A549 treated with dexamethasone at 1 μM for 4 hours (cell line): Measurements from ENCODE around the gene ZDHHC11B. TPM values are rescaled to one million over a fixed set of nuclear protein-coding genes. Genes with fewer than 3 reads are reported as not detected.

Experiments
- total RNA-seq: library from RNA; stranded (reverse); fragments of 200-300 nt; extraction: Qiagen RNA extraction; gene quantifications from 5 replicates; pipeline ENCODE4 v1.2.3, GENCODE V29; 2022

ZDHHC11B gene, protein sequence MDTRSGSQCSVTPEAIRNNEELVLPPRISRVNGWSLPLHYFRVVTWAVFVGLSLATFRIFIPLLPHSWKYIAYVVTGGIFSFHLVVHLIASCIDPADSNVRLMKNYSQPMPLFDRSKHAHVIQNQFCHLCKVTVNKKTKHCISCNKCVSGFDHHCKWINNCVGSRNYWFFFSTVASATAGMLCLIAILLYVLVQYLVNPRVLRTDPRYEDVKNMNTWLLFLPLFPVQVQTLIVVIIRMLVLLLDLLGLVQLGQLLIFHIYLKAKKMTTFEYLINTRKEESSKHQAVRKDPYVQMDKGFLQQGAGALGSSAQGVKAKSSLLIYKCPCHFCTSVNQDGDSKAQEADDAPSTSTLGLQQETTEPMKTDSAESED
- 0.87 to 1.4 TPM (median 1.3 TPM) in 5 replicates for total RNA-seq

DNA sequence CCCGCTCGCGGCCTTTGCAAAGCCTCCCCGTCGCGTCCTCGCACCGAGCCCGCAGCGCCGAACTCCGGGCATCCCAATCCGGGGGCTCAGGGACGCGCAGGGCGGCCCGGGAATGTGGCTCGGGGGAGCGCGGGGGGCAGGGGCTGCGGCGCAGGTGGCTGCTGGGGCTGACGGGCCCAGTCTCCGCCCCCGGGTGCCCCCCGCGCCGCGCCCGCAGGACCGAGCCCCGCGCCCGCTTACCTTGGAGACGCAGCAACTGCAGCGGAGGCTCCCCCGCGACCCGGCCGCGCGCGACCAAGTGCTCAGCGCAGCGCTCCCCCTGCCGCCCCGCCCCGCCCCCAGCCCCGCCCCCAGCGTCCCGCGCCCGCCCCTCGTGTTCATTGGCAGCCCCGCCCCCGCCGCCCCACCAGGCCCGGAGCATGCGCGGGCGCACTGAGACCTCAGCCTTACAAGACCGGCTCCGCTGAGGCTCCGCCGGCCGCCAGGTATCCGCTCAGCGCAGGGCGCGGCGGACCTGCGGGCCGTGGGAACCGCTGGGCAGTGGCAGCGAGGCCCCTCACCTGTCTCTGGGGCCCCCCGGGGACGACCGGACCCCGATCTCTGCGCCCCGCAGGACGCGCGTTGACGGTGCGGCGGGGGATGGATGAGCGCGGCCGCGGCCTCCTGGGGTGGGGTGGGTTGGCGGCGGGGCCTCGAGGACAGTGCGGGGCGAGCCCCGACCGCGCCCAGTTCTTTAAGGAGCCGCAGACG is at the start of gene ZDHHC11B:
ZDHHC11B (minus strand) TSS at position 302 of the 750 bp plus-strand sequence. CDS start 17,810 bp downstream, outside the sequence.

DNA sequence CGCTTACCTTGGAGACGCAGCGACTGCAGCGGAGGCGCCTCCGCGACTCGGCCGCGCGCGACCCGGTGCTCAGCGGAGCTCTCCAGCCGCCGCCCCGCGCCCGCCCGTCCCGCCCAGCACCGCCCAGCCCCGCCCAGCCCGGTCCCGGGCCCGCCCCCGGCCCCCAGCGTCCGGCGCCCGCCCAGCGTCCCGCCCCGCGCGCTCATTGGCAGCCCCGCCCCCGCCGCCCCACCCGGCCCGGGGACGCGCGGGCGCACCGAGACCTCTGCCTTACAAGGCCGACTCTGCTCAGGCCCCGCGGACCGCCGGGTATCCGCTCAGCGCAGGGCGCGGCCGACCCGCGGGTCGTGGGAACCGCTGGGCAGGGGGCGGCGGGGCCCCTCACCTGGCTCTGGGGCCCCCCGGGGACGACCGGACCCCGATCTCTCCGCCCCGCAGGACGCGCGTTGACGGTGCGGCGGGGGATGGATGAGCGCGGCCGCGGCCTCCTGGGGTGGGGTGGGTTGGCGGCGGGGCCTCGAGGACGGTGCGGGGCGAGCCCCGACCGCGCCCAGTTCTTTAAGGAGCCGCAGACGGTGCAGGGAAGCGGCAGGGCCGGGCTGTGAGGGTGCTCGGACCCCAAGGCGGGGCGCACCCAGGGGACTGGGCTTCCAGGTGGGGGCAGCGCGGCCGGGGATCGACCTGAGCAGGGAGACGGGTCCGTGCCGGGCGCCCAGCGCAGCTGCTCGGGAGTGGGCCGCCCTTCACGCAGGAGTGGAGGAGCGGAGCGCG is 91.1 kb downstream of the ZDHHC11B start, which contains the start of gene TPPP:
TPPP (minus strand) TSS at position 82 of the 771 bp plus-strand sequence. CDS start 15,292 bp downstream, outside the sequence.

Other genes starting within 250 kb of the ZDHHC11B start
- 7.3 to 10.1 TPM (median 9.5 TPM) in 5 replicates for gene CEP72, start 172.4 kb downstream of the ZDHHC11B start, total RNA-seq
- 5.4 to 9.8 TPM (median 8.1 TPM) in 5 replicates for gene TPPP, start 91.4 kb downstream of the ZDHHC11B start, total RNA-seq
- gene ZDHHC11, start 66.3 kb upstream of the ZDHHC11B start, total RNA-seq: 7.8 to 22.3 TPM (median 15.6 TPM) in 5 replicates
- gene BRD9, start 108.1 kb upstream of the ZDHHC11B start, total RNA-seq: 35.8 to 41.4 TPM (median 38.7 TPM) in 5 replicates
- gene TRIP13, start 108.2 kb upstream of the ZDHHC11B start, total RNA-seq: 63.1 to 74.5 TPM (median 72.4 TPM) in 5 replicates
- gene NKD2, start 224.1 kb upstream of the ZDHHC11B start, total RNA-seq: 17.1 to 25.9 TPM (median 23.5 TPM) in 5 replicates